KMS-11 (cell line): ENCODE results near the gene CHST12.

Experiments
- H2AFZ ChIP-seq: fragments of 200-600 bp; sonication (generic); 2 replicates; pipeline ENCODE4 v1.6.1; 2016; ENCODE audit warnings: antibody characterized with exemption, mixed run types, low read depth
- H3K27ac ChIP-seq: fragments of 200-600 bp; sonication (generic); 2 replicates; pipeline ENCODE4 v1.6.1; 2016; ENCODE audit warnings: mild to moderate bottlenecking, mixed run types
- H3K27me3 ChIP-seq: fragments of 200-600 bp; sonication (generic); 2 replicates; pipeline ENCODE4 v1.6.1; 2017; ENCODE audit warnings: mild to moderate bottlenecking, low read depth, mixed run types, moderate library complexity; ENCODE audit not compliant: insufficient read depth
- H3K36me3 ChIP-seq: fragments of 200-600 bp; sonication (generic); 2 replicates; pipeline ENCODE4 v1.6.1; 2017; ENCODE audit warnings: mild to moderate bottlenecking, mixed run types; ENCODE audit not compliant: insufficient read depth
- H3K4me1 ChIP-seq: fragments of 200-600 bp; sonication (generic); 2 replicates; pipeline ENCODE4 v1.6.1; 2016; ENCODE audit warnings: mild to moderate bottlenecking, low read depth, mixed run types; ENCODE audit not compliant: poor library complexity, severe bottlenecking
- H3K4me2 ChIP-seq: fragments of 200-600 bp; sonication (generic); 2 replicates; pipeline ENCODE4 v1.7.0; 2016; ENCODE audit warnings: mild to moderate bottlenecking, mixed run types
- H3K4me3 ChIP-seq: fragments of 200-600 bp; sonication (generic); IDR thresholded peaks from 2 replicates; pipeline ENCODE4 v1.6.1; 2017; ENCODE audit warnings: low read depth, low read length, mixed read lengths; ENCODE audit not compliant: insufficient read depth
- H3K79me2 ChIP-seq: fragments of 200-600 bp; sonication (generic); 2 replicates; pipeline ENCODE4 v1.6.1; 2016; ENCODE audit warnings: low read depth, mixed run types; ENCODE audit not compliant: insufficient read depth
- H3K9ac ChIP-seq: fragments of 200-600 bp; sonication (generic); 2 replicates; pipeline ENCODE4 v1.6.1; 2016; ENCODE audit warnings: mild to moderate bottlenecking, mixed run types
- H4K20me1 ChIP-seq: fragments of 200-600 bp; sonication (generic); 2 replicates; pipeline ENCODE4 v1.6.1; 2016; ENCODE audit warnings: mild to moderate bottlenecking, mixed run types; ENCODE audit not compliant: insufficient read depth
- TF ChIP-seq, protein P1 (sequence below): fragments of 200-600 bp; sonication (generic); conservative IDR thresholded peaks from 2 replicates; pipeline ENCODE4 v1.6.1; 2017; ENCODE audit warnings: low read depth, mild to moderate bottlenecking, antibody characterized with exemption, low read length, moderate library complexity, mixed read lengths

The CHST12 gene

DNA sequence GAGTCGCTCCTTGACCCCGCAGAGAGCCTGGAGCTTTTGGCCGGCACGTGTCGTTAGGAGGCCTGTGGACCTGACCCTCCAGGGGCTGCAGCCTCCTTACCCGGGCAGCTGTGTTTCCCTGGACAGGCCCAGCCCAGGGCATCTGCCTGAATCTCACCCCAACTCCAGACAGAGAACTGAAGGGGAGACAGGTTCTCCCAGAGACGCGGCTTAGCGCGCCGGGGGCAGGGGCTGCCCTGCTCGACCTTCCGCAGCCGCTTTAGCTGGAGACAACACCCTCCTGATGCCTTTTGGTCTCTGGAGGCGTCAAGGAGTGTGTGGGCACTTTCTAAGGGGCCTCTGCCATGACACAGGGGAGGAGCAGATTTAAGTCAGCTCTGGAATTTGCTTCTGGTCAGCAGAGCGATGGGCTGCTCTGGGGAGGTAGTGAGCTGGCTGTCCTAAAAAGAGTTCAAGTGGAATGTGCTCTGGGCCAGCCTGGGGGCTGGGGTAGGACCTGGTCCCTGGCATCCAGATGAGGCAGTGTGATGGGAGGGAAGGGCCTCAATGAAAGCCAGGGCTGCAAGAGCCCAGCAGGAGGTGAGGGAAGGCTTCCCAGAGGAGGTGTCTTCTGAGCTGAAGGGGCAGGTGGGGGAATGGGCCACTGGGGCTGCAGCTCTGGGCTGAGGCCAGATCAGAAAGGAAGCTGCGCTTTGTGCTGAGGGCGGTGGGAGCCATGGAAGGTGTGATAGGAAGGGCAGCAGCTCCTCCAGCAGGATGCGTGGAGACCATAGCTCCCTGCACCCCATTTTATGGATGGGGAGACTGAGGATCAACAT is 67.0 kb downstream of the CHST12 start:
- Histone ChIP-seq H3K4me2 (no peak overlapping the region), H3K27me3 (peaks cover 32% of the 10 kb centered on the region), H3K4me1 (peaks cover 4% of the 10 kb centered on the region), H2AFZ (no peak overlapping the region), H3K4me3 (no peak overlapping the region), H3K79me2 (no peaks in the 10 kb centered on the region), H3K9ac (no peak overlapping the region), H4K20me1 (no peaks in the 10 kb centered on the region), H3K36me3 (no peaks in the 10 kb centered on the region), H3K27ac (no peak overlapping the region)
- TF ChIP-seq, protein P1, sequence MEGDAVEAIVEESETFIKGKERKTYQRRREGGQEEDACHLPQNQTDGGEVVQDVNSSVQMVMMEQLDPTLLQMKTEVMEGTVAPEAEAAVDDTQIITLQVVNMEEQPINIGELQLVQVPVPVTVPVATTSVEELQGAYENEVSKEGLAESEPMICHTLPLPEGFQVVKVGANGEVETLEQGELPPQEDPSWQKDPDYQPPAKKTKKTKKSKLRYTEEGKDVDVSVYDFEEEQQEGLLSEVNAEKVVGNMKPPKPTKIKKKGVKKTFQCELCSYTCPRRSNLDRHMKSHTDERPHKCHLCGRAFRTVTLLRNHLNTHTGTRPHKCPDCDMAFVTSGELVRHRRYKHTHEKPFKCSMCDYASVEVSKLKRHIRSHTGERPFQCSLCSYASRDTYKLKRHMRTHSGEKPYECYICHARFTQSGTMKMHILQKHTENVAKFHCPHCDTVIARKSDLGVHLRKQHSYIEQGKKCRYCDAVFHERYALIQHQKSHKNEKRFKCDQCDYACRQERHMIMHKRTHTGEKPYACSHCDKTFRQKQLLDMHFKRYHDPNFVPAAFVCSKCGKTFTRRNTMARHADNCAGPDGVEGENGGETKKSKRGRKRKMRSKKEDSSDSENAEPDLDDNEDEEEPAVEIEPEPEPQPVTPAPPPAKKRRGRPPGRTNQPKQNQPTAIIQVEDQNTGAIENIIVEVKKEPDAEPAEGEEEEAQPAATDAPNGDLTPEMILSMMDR, result no peak

DNA sequence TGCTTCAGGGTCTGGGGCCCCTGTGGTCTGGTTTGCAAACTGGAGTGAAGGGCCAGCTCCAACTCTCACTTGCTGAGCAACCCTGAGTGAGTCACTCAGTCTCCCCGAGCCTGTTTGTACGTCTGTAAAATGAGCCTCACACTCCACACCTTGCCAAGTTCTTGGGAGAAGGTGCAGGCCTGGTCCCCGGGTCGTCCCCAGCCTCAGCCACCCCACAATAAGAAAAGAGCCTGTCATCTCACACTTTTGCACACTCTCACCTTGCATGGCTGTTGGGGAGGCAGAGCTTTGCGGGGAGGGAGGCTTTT is 67.6 kb downstream of the CHST12 start:
- Histone ChIP-seq H3K79me2 (no peaks in the 10 kb centered on the region), H3K9ac (no peak overlapping the region), H3K27me3 (peaks cover 36% of the 10 kb centered on the region), H3K27ac (no peak overlapping the region), H3K4me3 (no peak overlapping the region), H3K36me3 (no peaks in the 10 kb centered on the region), H3K4me1 (peaks cover 4% of the 10 kb centered on the region), H4K20me1 (no peaks in the 10 kb centered on the region), H3K4me2 (no peak overlapping the region), H2AFZ (no peak overlapping the region)
- TF ChIP-seq, protein P1, result no peak

DNA sequence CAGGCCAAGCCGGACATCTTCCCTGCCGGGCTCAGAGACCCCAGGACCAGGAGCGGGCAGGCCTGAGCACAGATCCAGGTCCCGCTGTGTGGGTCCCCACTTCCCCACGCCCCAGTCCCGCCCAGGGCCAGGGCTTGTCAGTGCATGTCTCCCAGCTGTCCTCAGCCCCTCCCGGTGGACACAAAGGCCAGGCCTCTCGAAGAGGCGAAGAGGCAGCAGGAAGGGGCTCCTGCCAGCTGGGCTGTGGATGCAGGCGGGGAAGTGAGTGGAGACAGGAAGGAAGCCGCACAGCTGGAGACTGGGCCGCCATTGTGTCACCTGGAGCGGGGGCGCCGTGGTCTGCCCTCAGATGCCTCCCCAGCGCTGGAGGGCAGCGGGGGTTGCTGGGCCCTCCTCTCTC is 68.0 kb downstream of the CHST12 start:
- Histone ChIP-seq H3K79me2 (no peaks in the 10 kb centered on the region), H3K27me3 (peaks cover 36% of the 10 kb centered on the region), H2AFZ (no peak overlapping the region), H4K20me1 (no peaks in the 10 kb centered on the region), H3K36me3 (no peaks in the 10 kb centered on the region), H3K27ac (no peak overlapping the region), H3K4me1 (peaks cover 4% of the 10 kb centered on the region), H3K9ac (no peak overlapping the region), H3K4me2 (no peak overlapping the region), H3K4me3 (no peak overlapping the region)
- TF ChIP-seq, protein P1, result no peak

DNA sequence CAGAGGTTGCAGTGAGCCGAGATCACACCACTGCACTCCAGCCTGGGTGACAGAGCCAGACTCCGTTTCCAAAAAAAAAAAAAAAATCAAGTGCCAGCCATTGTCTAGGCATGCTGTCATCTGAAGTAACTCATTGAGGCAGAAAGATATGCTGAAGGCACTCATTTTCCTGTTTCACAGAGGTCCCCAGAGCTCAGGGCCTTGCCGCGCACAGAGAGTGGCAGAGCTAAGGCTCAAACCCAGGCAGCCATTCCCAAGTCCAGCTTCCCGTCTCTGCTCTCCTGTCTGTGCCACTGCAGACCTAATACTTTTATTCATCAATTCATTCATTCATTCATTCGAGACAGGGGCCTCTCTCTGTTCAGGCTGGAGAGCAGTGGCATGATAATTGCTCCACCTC is 69.3 kb downstream of the CHST12 start:
- Histone ChIP-seq H2AFZ (no peak overlapping the region), H3K4me2 (no peak overlapping the region), H4K20me1 (no peaks in the 10 kb centered on the region), H3K4me3 (no peak overlapping the region), H3K36me3 (no peaks in the 10 kb centered on the region), H3K27ac (no peak overlapping the region), H3K9ac (no peak overlapping the region), H3K4me1 (peaks cover 4% of the 10 kb centered on the region), H3K27me3 (peaks cover 49% of the 10 kb centered on the region), H3K79me2 (no peaks in the 10 kb centered on the region)
- TF ChIP-seq, protein P1, result no peak
